NOMO-1 treated with dmso at 0.1 percent for 144 hours (cell line): ENCODE results near the gene ETHE1.
A peak's percentile ranks its signal among the peaks of the same experiment; 100 is the strongest.
"Not testable (repeated sequence)": the region's sequence is repeated elsewhere in the genome, so short reads cannot be mapped to it uniquely, and the experiment has no call there.

Source experiments
- DNase-seq: peaks from one replicate; lab custom pipeline; 2025; ENCODE audit not compliant: unreplicated experiment; lab: John Stamatoyannopoulos, UW

ETHE1 gene

GRCh38 chr19:43525836-43526771 is 897 bp downstream of the ETHE1 start:
- no peak for DNase-seq

GRCh38 chr19:43524922-43525835 is 1.8 kb downstream of the ETHE1 start:
- peak; percentile 83 for DNase-seq

GRCh38 chr19:43523696-43524095 is 3.3 kb downstream of the ETHE1 start:
- not testable (repeated sequence) for DNase-seq

DNA sequence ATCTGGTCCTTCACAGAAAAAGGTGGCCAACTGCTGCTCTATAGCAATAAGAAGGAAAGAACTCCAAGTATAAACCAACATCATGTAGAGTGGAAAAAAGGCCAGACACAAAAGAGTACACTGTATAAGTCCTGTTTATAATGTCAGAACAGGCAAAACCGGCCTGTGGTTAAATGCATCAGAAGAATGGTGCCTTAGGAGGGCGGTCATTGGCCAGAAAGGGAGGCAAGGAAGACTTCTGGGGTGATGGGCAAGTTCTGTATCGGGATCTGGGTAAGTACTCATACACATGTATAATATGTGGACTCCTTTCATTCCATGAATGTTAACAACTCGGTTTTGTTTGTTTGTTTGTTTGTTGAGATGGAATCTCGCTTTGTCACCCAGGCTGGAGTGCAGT is 4.1 kb downstream of the ETHE1 start:
- no peak for DNase-seq

- peak; percentile 68 for DNase-seq
Observed at GRCh38 chr19:43519436-43520088, 7.4 kb downstream of the ETHE1 start.

GRCh38 chr19:43518051-43518450 is 8.9 kb downstream of the ETHE1 start:
- no peak for DNase-seq

DNA sequence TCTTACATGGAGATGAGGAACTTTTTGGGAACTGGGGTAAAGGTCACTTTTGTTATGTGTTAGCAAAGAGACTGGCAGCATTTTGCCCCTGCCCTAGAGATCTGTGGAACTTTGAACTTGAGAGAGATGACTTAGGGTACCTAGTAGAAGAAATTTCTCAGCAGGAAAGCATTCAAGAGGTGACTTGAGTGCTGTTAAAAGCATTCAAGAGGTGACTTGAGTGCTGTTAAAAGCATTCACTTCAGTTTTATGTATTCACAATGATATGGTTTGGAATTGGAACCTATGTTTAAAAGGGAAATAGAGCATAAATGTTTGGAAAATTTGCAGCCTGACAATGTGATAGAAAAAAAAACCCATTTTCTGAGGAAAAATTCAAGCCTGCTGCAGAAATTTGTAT is 14.6 kb downstream of the ETHE1 start:
- DNase-seq, result not testable (repeated sequence)

GRCh38 chr19:43511324-43511723 is 15.7 kb downstream of the ETHE1 start:
- DNase-seq, result no peak

DNA sequence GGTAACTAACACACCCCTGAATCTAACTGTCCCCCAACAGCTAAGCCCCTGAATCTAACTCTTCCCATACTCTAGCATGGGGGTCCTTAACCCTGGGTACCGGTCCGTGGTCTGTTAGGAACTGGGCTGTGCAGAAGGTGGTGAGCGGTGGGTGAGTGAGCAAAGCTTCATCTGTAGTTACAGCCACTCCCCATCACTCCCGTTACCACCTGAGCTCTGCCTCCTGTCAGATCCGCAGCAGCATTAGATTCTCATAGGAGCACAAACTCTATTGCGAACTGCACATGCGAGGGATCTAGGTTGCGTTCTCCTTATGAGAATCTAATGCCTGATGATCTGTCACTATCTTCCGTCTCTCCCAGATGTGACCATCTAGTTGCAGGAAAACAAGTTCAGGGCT is 16.3 kb downstream of the ETHE1 start:
- DNase-seq, result no peak

GRCh38 chr19:43507880-43508279 is 19.1 kb downstream of the ETHE1 start:
- no peak for DNase-seq

DNA sequence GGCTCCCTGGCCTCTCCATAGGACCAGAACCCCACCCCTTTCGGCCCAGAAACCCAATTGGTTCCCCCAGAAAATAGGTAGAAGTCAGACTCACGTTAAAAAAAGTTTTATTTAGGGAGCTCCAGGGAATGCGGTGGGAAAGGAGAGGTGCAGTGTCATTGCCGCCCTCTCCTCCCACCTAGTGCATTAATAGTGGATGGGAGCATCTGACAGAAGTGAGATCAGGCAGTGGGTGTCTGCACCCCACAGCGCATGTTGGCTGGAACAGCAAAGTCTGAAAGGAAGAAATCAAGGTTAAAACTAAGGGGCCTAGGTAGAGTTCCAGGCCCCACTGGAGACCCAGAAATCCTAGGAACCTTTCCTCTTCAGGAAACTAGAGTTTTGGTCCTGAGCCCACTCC is 20.4 kb downstream of the ETHE1 start:
- no peak for DNase-seq

DNA sequence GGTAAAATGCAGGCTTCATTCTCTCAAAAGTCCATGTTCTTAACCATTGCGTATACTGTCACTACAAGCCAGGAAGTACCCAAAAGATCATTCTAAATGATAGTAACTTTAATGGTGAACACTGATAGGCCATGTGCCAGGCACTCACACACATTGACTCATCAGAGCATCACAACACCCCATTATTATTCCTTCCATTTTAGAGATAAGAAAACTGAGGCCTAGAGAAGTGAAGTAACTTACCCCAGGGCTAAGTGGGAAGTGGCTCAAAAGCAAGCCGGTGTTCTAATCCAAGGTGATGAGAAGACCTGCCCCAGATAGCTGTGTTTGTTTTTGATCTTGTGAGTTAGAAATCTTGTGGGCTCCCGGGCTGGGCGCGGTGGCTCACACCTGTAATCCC is 21.1 kb downstream of the ETHE1 start:
- DNase-seq, result no peak

- no peak for DNase-seq
Observed at GRCh38 chr19:43505186-43505456, 21.9 kb downstream of the ETHE1 start.

DNA sequence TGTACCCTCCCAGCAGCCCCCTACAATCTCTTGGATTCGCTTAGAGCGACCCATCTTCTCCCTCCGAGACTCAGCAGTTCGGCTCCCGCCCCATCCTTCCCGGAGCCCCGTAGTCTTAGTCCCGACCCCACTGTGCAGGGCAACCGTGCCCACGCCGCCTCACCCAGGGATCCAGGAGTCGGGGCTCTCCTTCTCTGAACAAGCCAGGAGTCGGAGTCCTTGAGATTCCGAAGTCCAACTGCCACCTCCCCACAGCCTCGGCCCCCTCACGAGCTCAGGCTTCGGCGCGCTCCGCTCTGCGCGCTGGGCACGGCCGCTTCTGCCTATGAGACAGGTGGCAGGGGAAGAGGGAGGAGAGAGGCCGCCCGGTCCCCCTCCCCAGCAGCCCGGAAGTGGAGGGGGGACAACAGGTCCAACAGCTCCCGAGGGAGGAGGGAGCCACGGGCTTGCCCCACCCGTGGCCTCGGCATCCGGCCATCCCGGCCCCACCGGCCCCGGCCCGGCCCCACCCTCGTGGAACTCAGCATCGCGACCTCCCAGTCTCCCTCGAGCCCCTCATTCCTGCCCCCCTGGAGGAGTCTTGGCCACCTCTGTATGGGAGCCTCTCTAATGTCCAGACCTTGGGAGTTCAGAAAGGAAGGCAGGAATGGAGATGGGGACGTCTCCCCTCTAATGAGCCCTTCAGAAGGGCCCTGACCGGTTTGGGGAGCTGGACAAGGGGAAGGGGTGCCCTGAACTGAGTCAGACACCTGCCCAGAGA is 22.4 kb downstream of the ETHE1 start, which contains the start of gene PHLDB3:
Gene PHLDB3 (minus strand): TSS at position 321 of the 760 bp plus-strand sequence. CDS start 628 bp downstream, outside the sequence.
- DNase-seq, result no peak

DNA sequence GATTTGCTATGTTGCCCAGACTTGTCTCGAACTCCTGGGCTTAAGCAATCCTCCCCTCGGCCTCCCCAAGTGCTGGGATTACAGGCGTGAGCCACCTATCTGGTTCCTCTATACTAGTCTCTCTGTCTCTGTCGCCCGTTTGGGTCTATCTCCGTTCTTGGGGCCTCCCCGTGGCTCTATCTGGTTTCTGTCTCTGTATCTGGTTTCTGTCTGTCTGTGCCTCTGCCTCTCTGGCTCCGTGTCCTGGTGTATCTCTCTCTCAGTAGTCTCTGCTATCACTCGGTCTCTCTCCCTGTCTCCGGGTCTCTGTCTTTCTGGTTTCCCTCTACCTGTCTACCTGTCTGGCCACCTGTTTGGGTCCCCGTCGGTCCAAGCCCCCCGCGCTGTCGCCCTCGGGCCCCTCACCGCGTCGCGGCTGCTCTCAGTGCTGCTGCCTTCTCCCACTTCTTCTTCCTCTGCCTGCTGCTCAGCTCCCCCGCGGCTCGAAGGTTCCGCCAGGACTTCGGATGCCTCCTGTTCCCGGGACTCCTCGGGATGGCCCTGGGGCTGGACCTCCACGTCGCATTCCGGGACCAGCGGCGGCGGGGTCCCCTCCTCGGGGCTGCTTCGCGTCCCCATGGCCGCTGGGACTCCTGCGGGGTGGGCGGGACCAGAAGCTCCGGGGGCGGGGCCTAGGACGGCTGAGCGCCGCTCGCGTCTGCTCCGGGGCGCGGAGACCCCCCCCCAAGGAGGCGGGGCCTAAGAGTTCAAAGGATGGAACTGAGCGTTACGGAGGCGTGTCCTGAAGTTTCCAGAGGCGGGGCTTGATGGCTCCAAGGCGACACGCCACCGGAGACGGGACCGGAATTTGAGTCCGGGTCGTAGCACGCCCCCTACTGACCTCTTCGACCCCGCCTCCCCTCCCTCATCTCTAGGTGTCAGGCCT is 23.2 kb downstream of the ETHE1 start:
- DNase-seq, result peak; percentile 88

DNA sequence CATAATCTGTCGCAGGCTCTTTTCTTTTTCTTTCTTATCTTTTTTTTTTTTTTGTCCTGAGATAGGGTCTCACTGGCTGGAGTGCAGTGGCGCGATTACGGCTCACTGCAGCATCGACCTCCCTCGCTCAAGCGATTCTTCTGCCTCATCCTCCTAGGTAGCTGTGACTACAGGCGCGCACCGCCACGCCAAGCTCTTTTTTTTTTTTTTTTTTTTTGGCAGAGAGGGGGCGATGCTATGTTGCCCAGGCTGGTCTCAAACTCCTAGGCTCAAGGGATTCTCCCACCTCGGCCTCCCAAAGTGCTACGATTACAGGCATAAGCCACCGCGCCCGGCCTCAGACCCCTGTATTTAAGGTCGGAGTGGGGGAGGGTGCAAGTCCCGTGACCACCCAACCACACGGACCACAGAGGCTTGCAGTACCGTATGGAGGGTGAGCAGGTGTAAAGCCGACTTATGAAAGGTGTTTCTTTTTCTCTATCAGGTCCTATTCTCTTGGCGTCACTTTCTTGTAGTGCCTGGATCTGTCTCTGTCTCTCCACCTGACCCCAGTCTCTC is 24.5 kb downstream of the ETHE1 start:
- no peak for DNase-seq

DNA sequence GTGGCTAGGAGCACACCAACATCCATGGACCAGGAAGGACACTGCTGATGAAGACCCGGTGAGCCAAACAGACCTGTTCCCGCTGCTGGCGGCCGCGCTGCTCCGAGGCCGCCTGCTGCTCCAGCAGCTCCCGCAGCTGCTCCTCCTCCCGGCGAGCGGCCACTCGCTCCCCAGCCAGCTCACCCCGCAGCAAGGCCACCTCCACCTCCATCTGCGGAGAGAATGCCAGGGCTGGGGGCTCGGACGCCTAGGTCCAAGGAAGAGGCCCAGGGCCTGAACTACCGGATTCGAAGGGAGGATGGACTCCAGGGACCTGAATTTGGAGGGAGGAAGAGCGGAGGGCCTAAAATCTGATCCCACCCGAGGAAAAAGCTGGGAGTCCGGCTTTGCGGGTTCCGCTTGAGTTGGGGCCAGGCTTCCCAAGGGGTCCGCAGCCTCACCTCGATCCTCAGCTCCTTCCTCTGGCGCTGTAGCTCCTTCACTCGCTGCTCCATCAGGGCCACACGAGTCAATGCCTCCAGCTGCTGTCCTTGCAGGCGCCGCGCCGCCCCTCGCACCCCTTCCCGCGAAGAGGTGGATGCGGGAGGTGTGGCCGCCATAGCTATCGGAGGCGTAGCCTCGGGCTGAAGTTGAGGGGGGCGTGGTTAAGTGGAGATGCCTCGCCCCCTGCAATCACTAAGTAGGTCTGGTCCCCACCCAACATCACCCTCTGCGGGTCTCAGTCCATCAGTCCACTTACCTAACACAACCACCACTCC is 25.2 kb downstream of the ETHE1 start:
- no peak for DNase-seq

DNA sequence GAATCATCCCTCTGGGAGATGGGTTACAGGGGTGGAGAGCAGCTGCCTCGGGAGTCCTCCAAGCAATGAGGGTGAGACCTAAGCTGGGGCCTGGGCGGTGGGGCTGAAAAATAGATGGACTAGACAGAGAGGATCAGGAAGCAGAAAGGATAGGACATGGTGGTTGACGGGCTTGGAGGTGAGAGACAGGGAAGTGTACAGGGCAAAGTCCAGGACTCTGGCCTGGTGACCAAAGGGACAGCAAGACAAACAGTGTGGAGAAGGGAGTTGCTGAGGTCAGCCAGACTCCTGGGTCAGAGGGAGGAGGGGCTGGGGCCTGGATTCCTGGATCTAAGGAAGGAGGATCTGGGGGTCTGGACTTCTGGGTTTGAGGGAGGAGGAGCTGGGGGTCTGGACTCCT is 28.0 kb downstream of the ETHE1 start:
- DNase-seq, result no peak
